SU-DHL-6 (cell line): Measurements from ENCODE around the gene SKA1.

Experiments
- H2AFZ ChIP-seq: fragments of 200-600 bp; sonication (generic); 2 replicates; pipeline ENCODE4 v1.6.1; 2014; ENCODE audit warnings: low read depth, mild to moderate bottlenecking, moderate library complexity, mixed read lengths, antibody characterized with exemption, low read length; ENCODE audit not compliant: severe bottlenecking
- H3F3A ChIP-seq: fragments of 200-600 bp; shearing (Covaris generic); 2 replicates; pipeline ENCODE4 v1.6.0; 2016; ENCODE audit warnings: antibody characterized with exemption, mild to moderate bottlenecking; ENCODE audit not compliant: insufficient read depth
- H3K27ac ChIP-seq: fragments of 200-600 bp; sonication (generic); 2 replicates; pipeline ENCODE4 v1.5.1; 2016; ENCODE audit warnings: low read depth, mild to moderate bottlenecking, low read length, moderate library complexity, mixed read lengths
- H3K27me3 ChIP-seq: fragments of 200-600 bp; sonication (generic), shearing (Covaris generic); 2 replicates; pipeline ENCODE4 v1.6.0; 2014; ENCODE audit warnings: mild to moderate bottlenecking, low read length
- H3K36me3 ChIP-seq: fragments of 200-600 bp; sonication (generic); 2 replicates; pipeline ENCODE4 v1.6.1; 2014; ENCODE audit warnings: mild to moderate bottlenecking, low read length, mixed read lengths
- H3K4me2 ChIP-seq: fragments of 300-600, 200-600 bp; shearing (Covaris generic), sonication (generic); 2 replicates; pipeline ENCODE4 v1.6.0; 2014; ENCODE audit warnings: low read length, low read depth, mild to moderate bottlenecking; ENCODE audit not compliant: poor library complexity, severe bottlenecking
- H3K4me3 ChIP-seq: fragments of 200-600 bp; sonication (generic); 2 replicates; pipeline ENCODE4 v1.5.1; 2014; ENCODE audit warnings: antibody characterized with exemption, low read length, mild to moderate bottlenecking, mixed read lengths; ENCODE audit not compliant: insufficient read depth, poor library complexity, severe bottlenecking
- H3K79me2 ChIP-seq: fragments of 200-600 bp; sonication (generic); 2 replicates; pipeline ENCODE4 v1.6.1; 2014; ENCODE audit warnings: mild to moderate bottlenecking, low read length, moderate library complexity; ENCODE audit not compliant: insufficient read depth
- H3K9ac ChIP-seq: fragments of 200-600 bp; sonication (generic); 2 replicates; pipeline ENCODE4 v1.7.0; 2014; ENCODE audit warnings: mild to moderate bottlenecking, low read length
- H3K9me2 ChIP-seq: fragments of 200-600 bp; sonication (generic); replicated peaks from 2 replicates; pipeline ENCODE4 v1.6.1; 2014; ENCODE audit warnings: low read length; ENCODE audit not compliant: insufficient read depth
- H3K9me3 ChIP-seq: fragments of 200-600 bp; sonication (generic); 2 replicates; pipeline ENCODE4 v1.6.1; 2014; ENCODE audit warnings: low read length, mixed read lengths; ENCODE audit not compliant: insufficient read depth
- H4K20me1 ChIP-seq: fragments of 200-600 bp; sonication (generic); 2 replicates; pipeline ENCODE4 v1.6.1; 2014; ENCODE audit warnings: low read depth, mild to moderate bottlenecking, antibody characterized with exemption, low read length, moderate library complexity, mixed read lengths
- EZH2phosphoT487 ChIP-seq: fragments of 200-600 bp; sonication (generic), shearing (Covaris generic); conservative IDR thresholded peaks from 2 replicates; pipeline ENCODE4 v1.6.1; 2018; ENCODE audit warnings: mild to moderate bottlenecking, antibody characterized with exemption, low read length, moderate library complexity, mixed read lengths
- TF ChIP-seq, protein P1 (sequence below): fragments of 200-600 bp; sonication (generic); IDR thresholded peaks from one replicate; pipeline ENCODE4 v1.5.1; 2017; ENCODE audit warnings: antibody characterized with exemption, mild to moderate bottlenecking, low read length, moderate library complexity; ENCODE audit not compliant: insufficient read depth, poor library complexity, severe bottlenecking

The SKA1 gene, protein sequence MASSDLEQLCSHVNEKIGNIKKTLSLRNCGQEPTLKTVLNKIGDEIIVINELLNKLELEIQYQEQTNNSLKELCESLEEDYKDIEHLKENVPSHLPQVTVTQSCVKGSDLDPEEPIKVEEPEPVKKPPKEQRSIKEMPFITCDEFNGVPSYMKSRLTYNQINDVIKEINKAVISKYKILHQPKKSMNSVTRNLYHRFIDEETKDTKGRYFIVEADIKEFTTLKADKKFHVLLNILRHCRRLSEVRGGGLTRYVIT

DNA sequence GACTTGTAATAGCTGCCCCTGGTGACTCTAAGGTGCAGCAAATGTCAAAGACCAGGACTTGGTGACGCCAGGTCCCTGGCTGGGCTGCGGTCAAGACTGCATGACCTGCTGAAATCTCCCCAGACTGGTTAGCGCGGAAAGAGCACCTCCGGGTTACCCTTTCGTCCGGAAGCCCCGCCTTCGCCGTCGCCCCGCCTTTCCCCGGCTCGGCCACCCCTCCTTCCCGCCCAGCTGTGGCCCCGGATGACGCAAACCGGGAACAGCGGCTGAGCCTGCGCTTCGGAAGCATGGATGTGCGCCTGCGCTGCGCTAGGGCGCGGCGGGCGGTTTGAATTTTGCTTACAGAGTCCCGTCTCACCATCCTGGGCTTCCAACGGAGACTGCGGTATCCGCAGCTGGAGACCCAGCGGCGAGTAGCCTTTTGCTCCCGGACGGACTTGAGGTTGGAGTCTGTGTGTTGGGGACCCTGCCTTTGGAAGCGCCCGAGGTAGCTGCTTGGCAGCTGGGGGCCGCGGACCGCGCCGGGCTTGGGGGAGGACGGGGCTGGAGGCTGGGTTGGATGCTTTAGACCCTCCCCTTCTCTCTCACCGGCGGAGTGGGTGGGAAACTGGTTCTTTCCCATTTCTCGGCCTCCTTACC is at the start of gene SKA1:
Gene SKA1, plus strand, starts transcription at position 294 of the 639 bp plus-strand sequence. CDS start 785 bp downstream, outside the sequence.
- Histone ChIP-seq H3K4me2 (peak within 1 kb of the TSS; percentile 85), H2AFZ (peak within 1 kb of the TSS; percentile 85), H4K20me1 (no peaks in the 10 kb centered on the region), H3K79me2 (peaks cover 16% of the 10 kb centered on the region), H3K27me3 (no peaks in the 10 kb centered on the region), H3K4me3 (peak within 1 kb of the TSS; percentile 86), H3K36me3 (peaks cover 17% of the 10 kb centered on the region), H3K9me2 (no peaks in the 10 kb centered on the region), H3F3A (no peaks in the 10 kb centered on the region), H3K27ac (peak within 1 kb of the TSS; percentile 50), H3K9ac (peak within 1 kb of the TSS; percentile 85), H3K9me3 (no peaks in the 10 kb centered on the region)
- TF ChIP-seq, protein P1, sequence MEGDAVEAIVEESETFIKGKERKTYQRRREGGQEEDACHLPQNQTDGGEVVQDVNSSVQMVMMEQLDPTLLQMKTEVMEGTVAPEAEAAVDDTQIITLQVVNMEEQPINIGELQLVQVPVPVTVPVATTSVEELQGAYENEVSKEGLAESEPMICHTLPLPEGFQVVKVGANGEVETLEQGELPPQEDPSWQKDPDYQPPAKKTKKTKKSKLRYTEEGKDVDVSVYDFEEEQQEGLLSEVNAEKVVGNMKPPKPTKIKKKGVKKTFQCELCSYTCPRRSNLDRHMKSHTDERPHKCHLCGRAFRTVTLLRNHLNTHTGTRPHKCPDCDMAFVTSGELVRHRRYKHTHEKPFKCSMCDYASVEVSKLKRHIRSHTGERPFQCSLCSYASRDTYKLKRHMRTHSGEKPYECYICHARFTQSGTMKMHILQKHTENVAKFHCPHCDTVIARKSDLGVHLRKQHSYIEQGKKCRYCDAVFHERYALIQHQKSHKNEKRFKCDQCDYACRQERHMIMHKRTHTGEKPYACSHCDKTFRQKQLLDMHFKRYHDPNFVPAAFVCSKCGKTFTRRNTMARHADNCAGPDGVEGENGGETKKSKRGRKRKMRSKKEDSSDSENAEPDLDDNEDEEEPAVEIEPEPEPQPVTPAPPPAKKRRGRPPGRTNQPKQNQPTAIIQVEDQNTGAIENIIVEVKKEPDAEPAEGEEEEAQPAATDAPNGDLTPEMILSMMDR = no peak
- no peak for TF ChIP-seq EZH2phosphoT487

DNA sequence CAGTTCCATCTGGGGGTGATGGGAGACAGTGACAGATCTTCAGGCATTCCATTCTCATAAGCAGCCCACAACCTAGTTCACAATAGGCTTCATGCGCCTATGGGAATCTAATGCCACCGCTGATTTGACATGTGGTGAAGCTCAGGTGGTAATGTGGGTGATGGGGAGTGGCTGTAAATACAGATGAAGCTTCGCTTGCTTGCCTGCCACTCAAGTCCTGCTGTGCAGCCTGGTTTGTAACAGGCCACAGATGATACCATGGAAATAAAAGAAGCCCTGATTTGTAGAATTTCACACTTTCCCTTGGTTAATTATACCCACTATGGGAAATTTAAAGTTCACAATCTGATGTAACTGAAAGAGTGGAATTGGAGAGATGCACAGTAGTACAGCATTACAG is 46.9 kb upstream of the SKA1 start:
- Histone ChIP-seq H3K79me2 (no peaks in the 10 kb centered on the region), H3K27ac (no peak overlapping the region), H2AFZ (no peak overlapping the region), H3K4me2 (no peak overlapping the region), H3K36me3 (0 out of 2 replicates have a peak, but pooled peaks cover 6% of the 10 kb centered on the region), H3F3A (no peaks in the 10 kb centered on the region), H3K9me3 (peaks cover 4% of the 10 kb centered on the region; the same call in 1 of the 2 replicates), H3K9me2 (no peaks in the 10 kb centered on the region), H3K9ac (no peak overlapping the region), H3K4me3 (no peak overlapping the region), H3K27me3 (no peaks in the 10 kb centered on the region), H4K20me1 (no peaks in the 10 kb centered on the region)
- TF ChIP-seq EZH2phosphoT487 = no peak
- TF ChIP-seq, protein P1 = no peak

DNA sequence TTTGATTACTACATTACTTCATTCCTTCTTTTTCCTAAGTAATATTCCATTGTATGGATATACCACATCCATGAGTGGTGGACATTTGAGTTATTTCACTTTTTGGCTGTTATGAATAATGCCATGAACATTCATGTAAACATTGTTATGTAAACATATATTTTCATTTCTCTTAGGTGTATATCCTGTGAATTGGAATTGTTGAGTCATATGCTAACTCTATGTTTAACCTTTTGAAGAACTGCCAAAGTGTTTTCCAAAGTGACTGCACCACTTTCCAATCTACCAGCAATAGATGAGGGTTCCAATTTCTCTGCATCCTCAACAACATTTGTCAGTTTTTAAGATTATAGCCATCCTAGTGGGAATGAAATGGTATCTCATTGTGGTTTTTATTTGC is 44.7 kb upstream of the SKA1 start:
- Histone ChIP-seq H3K36me3 (0 out of 2 replicates have a peak, but pooled peaks cover 6% of the 10 kb centered on the region), H2AFZ (no peak overlapping the region), H3F3A (no peaks in the 10 kb centered on the region), H3K27me3 (no peaks in the 10 kb centered on the region), H4K20me1 (no peaks in the 10 kb centered on the region), H3K4me3 (no peak overlapping the region), H3K9me3 (peaks cover 4% of the 10 kb centered on the region; the same call in 1 of the 2 replicates), H3K27ac (no peak overlapping the region), H3K9me2 (no peaks in the 10 kb centered on the region), H3K4me2 (no peak overlapping the region), H3K9ac (no peak overlapping the region), H3K79me2 (no peaks in the 10 kb centered on the region)
- TF ChIP-seq, protein P1 = no peak
- TF ChIP-seq EZH2phosphoT487 = no peak
